IMR-90 (cell line): ENCODE measurements around the gene IL12RB1. TPM values are rescaled to one million over a fixed set of nuclear protein-coding genes. Genes with fewer than 3 reads are reported as not detected.

ENCODE experiments used
- ATAC-seq: fragments of 200-7000 bp; cut with Tn5 transposase; 2 replicates; pipeline ENCODE4 v1.9.1; 2020; ENCODE audit warnings: low read depth, mild to moderate bottlenecking, moderate library complexity
- BruUV-seq: library from RNA; stranded (reverse); fragments of 400-500 nt; replicated peaks from 2 replicates; lab custom pipeline; 2021; lab: Mats Ljungman, UMichigan
- CTCF ChIA-PET: fragments of 300-600 bp; formaldehyde crosslinking; extraction: SDS; loops from one replicate; lab custom pipeline; 2021; ENCODE audit warnings: antibody characterized with exemption; lab: Yijun Ruan, JAX
- POLR2A ChIA-PET: fragments of 300-600 bp; sonication (Branson Sonifier 250); formaldehyde crosslinking; loops from one replicate; lab custom pipeline; 2022; ENCODE audit warnings: antibody characterized with exemption; ENCODE audit not compliant: unreplicated experiment; lab: Charles Lee
- DNase-seq: peaks from one replicate; pipeline ENCODE4 v3.0.0; 2013
- H2AFZ ChIP-seq: replicated peaks from 2 replicates; pipeline ENCODE3; 2013; ENCODE audit warnings: low read length, mild to moderate bottlenecking; ENCODE audit not compliant: poor library complexity
- H2AK5ac ChIP-seq: 2 replicates; pipeline ENCODE4 v1.6.1; 2013; ENCODE audit warnings: low read depth, low read length, inconsistent platforms
- H2AK9ac ChIP-seq: replicated peaks from 2 replicates; pipeline ENCODE3; 2013; ENCODE audit warnings: mild to moderate bottlenecking, low read depth, low read length, moderate library complexity; ENCODE audit not compliant: poor library complexity
- H2BK120ac ChIP-seq: 2 replicates; pipeline ENCODE4 v1.6.1; 2013; ENCODE audit warnings: low read depth, low read length, inconsistent platforms
- H2BK15ac ChIP-seq: 3 replicates; pipeline ENCODE4 v1.6.1; 2013; ENCODE audit warnings: low read depth, low read length, inconsistent platforms
- H2BK20ac ChIP-seq: 2 replicates; pipeline ENCODE4 v1.6.1; 2013; ENCODE audit warnings: low read depth, mild to moderate bottlenecking, inconsistent platforms, low read length, moderate library complexity
- H2BK5ac ChIP-seq: 2 replicates; pipeline ENCODE4 v1.6.1; 2013; ENCODE audit warnings: mild to moderate bottlenecking, low read depth, low read length, inconsistent platforms; ENCODE audit not compliant: poor library complexity, severe bottlenecking
- H3K14ac ChIP-seq: replicated peaks from 2 replicates; pipeline ENCODE4 v1.6.1; 2013; ENCODE audit warnings: low read depth, low read length, inconsistent platforms
- H3K18ac ChIP-seq: 2 replicates; pipeline ENCODE4 v1.6.1; 2013; ENCODE audit warnings: low read depth, low read length, control low read depth
- H3K23ac ChIP-seq: 2 replicates; pipeline ENCODE4 v1.6.1; 2013; ENCODE audit warnings: low read depth, low read length, inconsistent platforms
- H3K27ac ChIP-seq: 2 replicates; pipeline ENCODE4 v1.5.1; 2013; ENCODE audit warnings: mild to moderate bottlenecking, control low read depth, low read length; ENCODE audit not compliant: insufficient read depth
- H3K27me3 ChIP-seq: 2 replicates; pipeline ENCODE4 v1.6.1; 2013; ENCODE audit warnings: low read length; ENCODE audit not compliant: control insufficient read depth, insufficient read depth
- H3K36me3 ChIP-seq: 2 replicates; pipeline ENCODE4 v1.6.1; 2013; ENCODE audit warnings: low read length, mixed read lengths; ENCODE audit not compliant: control insufficient read depth, insufficient read depth
- H3K4ac ChIP-seq: 2 replicates; pipeline ENCODE4 v1.6.1; 2013; ENCODE audit warnings: low read depth, low read length, inconsistent platforms
- H3K4me1 ChIP-seq: 2 replicates; pipeline ENCODE4 v1.6.1; 2013; ENCODE audit warnings: low read length, mixed read lengths; ENCODE audit not compliant: control insufficient read depth, insufficient read depth
- H3K4me2 ChIP-seq: 2 replicates; pipeline ENCODE4 v1.6.1; 2013; ENCODE audit warnings: low read depth, mild to moderate bottlenecking, control low read depth, low read length, moderate library complexity
- H3K4me3 ChIP-seq: 2 replicates; pipeline ENCODE4 v1.5.1; 2013; ENCODE audit warnings: low read depth, mild to moderate bottlenecking, control low read depth, low read length, moderate library complexity; ENCODE audit not compliant: insufficient read depth
- H3K56ac ChIP-seq: 2 replicates; pipeline ENCODE4 v1.6.1; 2013; ENCODE audit warnings: low read length, inconsistent platforms; ENCODE audit not compliant: insufficient read depth; ENCODE audit errors: extremely low read depth
- H3K79me1 ChIP-seq, 2 experiments: 2 replicates each; pipeline ENCODE4 v1.6.1; 2013; ENCODE audit warnings: low read length in 2 of 2, inconsistent platforms in 1 of 2, low read depth in 1 of 2
- H3K9ac ChIP-seq: 2 replicates; pipeline ENCODE4 v1.6.1; 2013; ENCODE audit warnings: low read depth, low read length, control low read depth
- H3K9me1 ChIP-seq: 2 replicates; pipeline ENCODE4 v1.6.1; 2013; ENCODE audit warnings: low read length, inconsistent platforms; ENCODE audit not compliant: insufficient read depth
- H3K9me3 ChIP-seq: 2 replicates; pipeline ENCODE4 v1.6.1; 2013; ENCODE audit warnings: low read length; ENCODE audit not compliant: control insufficient read depth, insufficient read depth
- H4K20me1 ChIP-seq: 2 replicates; pipeline ENCODE4 v1.6.1; 2013; ENCODE audit warnings: low read length, inconsistent platforms; ENCODE audit not compliant: insufficient read depth
- H4K5ac ChIP-seq: 2 replicates; pipeline ENCODE4 v1.6.1; 2013; ENCODE audit warnings: mild to moderate bottlenecking, low read depth, low read length, control low read depth
- H4K8ac ChIP-seq, 2 experiments: 2 replicates each; pipeline ENCODE4 v1.6.1; 2013; ENCODE audit warnings: low read depth in 2 of 2, low read length in 2 of 2, control low read depth in 1 of 2, inconsistent platforms in 1 of 2
- H4K91ac ChIP-seq: 2 replicates; pipeline ENCODE4 v1.6.1; 2013; ENCODE audit warnings: low read depth, low read length, inconsistent platforms; ENCODE audit not compliant: insufficient read depth
- BHLHE40 ChIP-seq: fragments of 150-350 bp; IDR thresholded peaks from 2 replicates; pipeline ENCODE4 v1.6.1; 2016; ENCODE audit warnings: mild to moderate bottlenecking, low read depth, low read length
- CEBPB ChIP-seq: IDR thresholded peaks from 2 replicates; pipeline ENCODE4 v1.6.1; 2012; ENCODE audit warnings: low read depth, low read length, improper control_type of control experiment
- FOS ChIP-seq: fragments of 150-350 bp; IDR thresholded peaks from 2 replicates; pipeline ENCODE4 v1.6.1; 2016; ENCODE audit warnings: low read depth, low read length
- MAZ ChIP-seq: IDR thresholded peaks from 2 replicates; pipeline ENCODE4 v1.6.1; 2012; ENCODE audit warnings: low read depth, mild to moderate bottlenecking, low read length, improper control_type of control experiment, moderate library complexity, borderline replicate concordance
- MXI1 ChIP-seq: IDR thresholded peaks from 2 replicates; pipeline ENCODE4 v1.6.1; 2012; ENCODE audit warnings: low read depth, mild to moderate bottlenecking, low read length, moderate library complexity, borderline replicate concordance
- RAD21 ChIP-seq: IDR thresholded peaks from 2 replicates; pipeline ENCODE4 v1.6.1; 2012; ENCODE audit warnings: low read length, improper control_type of control experiment
- RFX5 ChIP-seq: IDR thresholded peaks from 2 replicates; pipeline ENCODE4 v1.8.0; 2012; ENCODE audit warnings: low read depth, mild to moderate bottlenecking, low read length, moderate library complexity
- SMC3 ChIP-seq: fragments of 150-350 bp; IDR thresholded peaks from 2 replicates; pipeline ENCODE4 v1.6.1; 2016; ENCODE audit warnings: low read depth, mild to moderate bottlenecking, antibody characterized with exemption, low read length, moderate library complexity
- USF2 ChIP-seq: fragments of 150-350 bp; IDR thresholded peaks from 2 replicates; pipeline ENCODE4 v1.6.1; 2017; ENCODE audit warnings: mild to moderate bottlenecking, antibody characterized with exemption, low read length, low read depth
- WGBS, 2 experiments: methylation state at CpG; one replicate each; pipeline versions ENCODE4 v1.1.5 to v1.1.7; 2013; ENCODE audit warnings: missing lambda C conversion rate in 2 of 2; ENCODE audit not compliant: insufficient read length in 1 of 2; ENCODE audit errors: extremely low coverage in 2 of 2; 5-methylcytosine and 5-hydroxymethylcytosine counted together
- dilution Hi-C: fragments of 300-500 bp; cut with HindIII; formaldehyde crosslinking; loops from one replicate; pipeline ENCODE4 v1.14.3; 2018; ENCODE audit warnings: low sequenced_read_pairs; ENCODE audit not compliant: unreplicated experiment
- in situ Hi-C: fragments of 300-500 bp; cut with MboI; formaldehyde crosslinking; loops from 3 replicates; pipeline ENCODE4 v1.14.3; 2019; ENCODE audit warnings: low sequenced_read_pairs, inconsistent platforms, mixed read lengths
- intact Hi-C: fragments of 100-400 bp; cut with micrococcal nuclease; formaldehyde crosslinking; loops from 2 replicates; pipeline ENCODE4 v1.10.0; 2022
- polyA plus RNA-seq, 3 experiments: library from polyadenylated mRNA; depleted of rRNA; stranded (reverse); fragments of >200 nt; gene quantifications; 2 replicates each; pipeline ENCODE4 v1.2.3, GENCODE V29; 2012; ENCODE audit warnings: low replicate concordance in 1 of 3
- total RNA-seq: library from RNA; depleted of rRNA; stranded (reverse); fragments of >200 nt; gene quantifications from 2 replicates; pipeline ENCODE4 v1.2.3, GENCODE V29; 2012
- TF ChIP-seq, protein P1 (sequence below): fragments of 150-350 bp; IDR thresholded peaks from 2 replicates; pipeline ENCODE4 v1.6.1; 2016; ENCODE audit warnings: low read depth, mild to moderate bottlenecking, low read length, moderate library complexity, borderline replicate concordance
- TF ChIP-seq, protein P2 (sequence below): conservative IDR thresholded peaks from 2 replicates; pipeline ENCODE4 v1.5.1; 2012; ENCODE audit warnings: mild to moderate bottlenecking, low read depth, low read length, improper control_type of control experiment

Gene IL12RB1
- total and polyA plus RNA-seq, 2 of the 4 experiments (the other 2 are of a cell fraction) = not detected

DNA sequence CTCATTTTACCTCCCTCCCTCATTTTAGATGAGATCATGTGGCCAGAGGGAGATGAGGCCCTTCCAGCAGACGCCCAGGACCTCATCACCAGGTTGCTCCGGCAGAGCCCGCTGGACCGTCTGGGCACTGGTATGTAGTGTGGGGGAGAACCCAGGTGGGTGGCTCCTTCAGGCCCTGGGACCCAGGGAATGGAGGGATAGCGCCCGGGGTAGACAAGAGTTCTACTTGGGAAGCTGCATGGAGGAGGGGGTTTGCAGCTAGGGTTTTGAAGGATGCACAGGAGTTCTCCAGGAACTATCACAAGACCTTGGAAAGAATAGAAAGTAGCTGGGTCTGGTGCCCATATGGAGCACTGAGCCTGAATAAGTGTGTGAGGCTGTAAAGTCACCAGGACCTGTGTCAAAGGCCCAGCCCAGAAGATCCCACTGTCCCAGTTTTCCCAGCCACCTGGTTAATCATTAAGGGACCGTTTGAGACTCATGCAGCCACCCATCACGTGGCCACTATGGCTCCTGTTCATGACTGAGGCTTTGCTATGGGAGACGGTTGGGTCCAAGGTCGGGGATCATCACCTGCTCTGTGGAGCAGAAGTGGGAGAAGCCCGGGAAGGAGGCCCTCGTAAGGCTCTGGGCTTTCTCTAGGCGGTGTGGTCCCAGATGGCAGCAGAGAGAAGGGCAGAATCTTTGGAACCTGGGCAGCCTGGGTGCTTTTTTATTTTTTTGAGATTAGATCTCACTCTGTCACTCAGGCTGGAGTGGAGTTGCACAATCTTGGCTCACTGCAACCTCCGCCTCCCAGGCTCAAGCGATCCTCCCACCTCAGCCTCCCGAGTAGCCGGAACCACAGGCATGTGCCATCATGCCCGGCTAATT, 49.2 kb upstream of the IL12RB1 start:
- Histone ChIP-seq H2AK9ac (no peak overlapping the region), H4K8ac (no peak overlapping the region), H3K4me2 (no peak overlapping the region), H3K36me3 (peaks cover 41% of the 10 kb centered on the region), H2BK5ac (no peak overlapping the region), H3K18ac (no peak overlapping the region), H3K9ac (no peak overlapping the region), H3K4me3 (no peak overlapping the region), H3K27me3 (no peaks in the 10 kb centered on the region), H4K20me1 (no peaks in the 10 kb centered on the region), H3K23ac (no peak overlapping the region), H2BK120ac (no peak overlapping the region), H3K56ac (no peak overlapping the region), H3K4me1 (no peaks in the 10 kb centered on the region), H2AK5ac (no peak overlapping the region), H2AFZ (no peak overlapping the region), H3K4ac (no peak overlapping the region), H4K5ac (no peak overlapping the region), H3K27ac (no peak overlapping the region), H3K14ac (no peak overlapping the region), H2BK20ac (no peak overlapping the region), H3K9me1 (no peaks in the 10 kb centered on the region; the same call in 1 of the 2 replicates), H2BK15ac (no peak overlapping the region), H3K79me1 (no peaks in the 10 kb centered on the region), H4K91ac (no peak overlapping the region), H3K9me3 (no peaks in the 10 kb centered on the region)
- CTCF ChIA-PET = no interaction called here
- no TSS peak for BruUV-seq
- TF ChIP-seq MAZ (no peak), RFX5 (no peak), CEBPB (no peak), MXI1 (no peak), SMC3 (no peak), RAD21 (no peak), USF2 (no peak), FOS (no peak), BHLHE40 (no peak)
- TF ChIP-seq, protein P1, sequence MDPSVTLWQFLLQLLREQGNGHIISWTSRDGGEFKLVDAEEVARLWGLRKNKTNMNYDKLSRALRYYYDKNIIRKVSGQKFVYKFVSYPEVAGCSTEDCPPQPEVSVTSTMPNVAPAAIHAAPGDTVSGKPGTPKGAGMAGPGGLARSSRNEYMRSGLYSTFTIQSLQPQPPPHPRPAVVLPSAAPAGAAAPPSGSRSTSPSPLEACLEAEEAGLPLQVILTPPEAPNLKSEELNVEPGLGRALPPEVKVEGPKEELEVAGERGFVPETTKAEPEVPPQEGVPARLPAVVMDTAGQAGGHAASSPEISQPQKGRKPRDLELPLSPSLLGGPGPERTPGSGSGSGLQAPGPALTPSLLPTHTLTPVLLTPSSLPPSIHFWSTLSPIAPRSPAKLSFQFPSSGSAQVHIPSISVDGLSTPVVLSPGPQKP = no peak
- TF ChIP-seq, protein P2, sequence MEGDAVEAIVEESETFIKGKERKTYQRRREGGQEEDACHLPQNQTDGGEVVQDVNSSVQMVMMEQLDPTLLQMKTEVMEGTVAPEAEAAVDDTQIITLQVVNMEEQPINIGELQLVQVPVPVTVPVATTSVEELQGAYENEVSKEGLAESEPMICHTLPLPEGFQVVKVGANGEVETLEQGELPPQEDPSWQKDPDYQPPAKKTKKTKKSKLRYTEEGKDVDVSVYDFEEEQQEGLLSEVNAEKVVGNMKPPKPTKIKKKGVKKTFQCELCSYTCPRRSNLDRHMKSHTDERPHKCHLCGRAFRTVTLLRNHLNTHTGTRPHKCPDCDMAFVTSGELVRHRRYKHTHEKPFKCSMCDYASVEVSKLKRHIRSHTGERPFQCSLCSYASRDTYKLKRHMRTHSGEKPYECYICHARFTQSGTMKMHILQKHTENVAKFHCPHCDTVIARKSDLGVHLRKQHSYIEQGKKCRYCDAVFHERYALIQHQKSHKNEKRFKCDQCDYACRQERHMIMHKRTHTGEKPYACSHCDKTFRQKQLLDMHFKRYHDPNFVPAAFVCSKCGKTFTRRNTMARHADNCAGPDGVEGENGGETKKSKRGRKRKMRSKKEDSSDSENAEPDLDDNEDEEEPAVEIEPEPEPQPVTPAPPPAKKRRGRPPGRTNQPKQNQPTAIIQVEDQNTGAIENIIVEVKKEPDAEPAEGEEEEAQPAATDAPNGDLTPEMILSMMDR = no peak
- DNase-seq (no peak), ATAC-seq (no peak)
- in situ Hi-C loops (no loop called here), dilution Hi-C loops (no loop called here), intact Hi-C loops (no loop called here)
- WGBS, 2 experiments = 88% methylated on average over 4 of the region's 18 CpGs; no CpG with 5 or more reads in 1 of the 2 experiments
- POLR2A ChIA-PET = no interaction called here
